Osteocyte (in vitro differentiated cells): ENCODE measurements around the gene ALDH1A1. TPM values are rescaled to one million over a fixed set of nuclear protein-coding genes. Genes with fewer than 3 reads are reported as not detected.
A peak's percentile ranks its signal among the peaks of the same experiment; 100 is the strongest.

Experiments used
- DNase-seq: peaks from one replicate; pipeline ENCODE4 v3.0.0; 2021; ENCODE audit warnings: mixed read lengths; ENCODE audit not compliant: unreplicated experiment; ENCODE audit errors: extremely low spot score
- H3K27ac Mint-ChIP-seq: one replicate; pipeline ENCODE4 v1.8.0; 2021; ENCODE audit warnings: mild to moderate bottlenecking, mixed read lengths; ENCODE audit not compliant: unreplicated experiment
- H3K27me3 Mint-ChIP-seq: one replicate; pipeline ENCODE4 v1.8.0; 2021; ENCODE audit warnings: mixed read lengths; ENCODE audit not compliant: unreplicated experiment
- H3K36me3 Mint-ChIP-seq: one replicate; pipeline ENCODE4 v1.8.0; 2021; ENCODE audit warnings: mixed read lengths; ENCODE audit not compliant: unreplicated experiment
- H3K4me1 Mint-ChIP-seq: one replicate; pipeline ENCODE4 v1.8.0; 2021; ENCODE audit warnings: mixed read lengths; ENCODE audit not compliant: unreplicated experiment
- H3K4me3 Mint-ChIP-seq: one replicate; pipeline ENCODE4 v1.8.0; 2021; ENCODE audit warnings: mild to moderate bottlenecking, moderate library complexity, mixed read lengths; ENCODE audit not compliant: unreplicated experiment
- H3K9me3 Mint-ChIP-seq: one replicate; pipeline ENCODE4 v1.8.0; 2021; ENCODE audit warnings: mixed read lengths; ENCODE audit not compliant: unreplicated experiment
- total RNA-seq: library from RNA; stranded (reverse); gene quantifications from 2 replicates; pipeline ENCODE4 v1.2.1, GENCODE V29; 2021
- TF ChIP-seq, protein P1 (sequence below): fragments of 200-600 bp; sonication (generic); IDR thresholded peaks from 2 replicates; pipeline ENCODE4 v1.5.0; 2021; ENCODE audit warnings: antibody characterized with exemption, mild to moderate bottlenecking, moderate library complexity

The ALDH1A1 gene
- total RNA-seq, 1 donor from 2014 or later = not detected

DNA sequence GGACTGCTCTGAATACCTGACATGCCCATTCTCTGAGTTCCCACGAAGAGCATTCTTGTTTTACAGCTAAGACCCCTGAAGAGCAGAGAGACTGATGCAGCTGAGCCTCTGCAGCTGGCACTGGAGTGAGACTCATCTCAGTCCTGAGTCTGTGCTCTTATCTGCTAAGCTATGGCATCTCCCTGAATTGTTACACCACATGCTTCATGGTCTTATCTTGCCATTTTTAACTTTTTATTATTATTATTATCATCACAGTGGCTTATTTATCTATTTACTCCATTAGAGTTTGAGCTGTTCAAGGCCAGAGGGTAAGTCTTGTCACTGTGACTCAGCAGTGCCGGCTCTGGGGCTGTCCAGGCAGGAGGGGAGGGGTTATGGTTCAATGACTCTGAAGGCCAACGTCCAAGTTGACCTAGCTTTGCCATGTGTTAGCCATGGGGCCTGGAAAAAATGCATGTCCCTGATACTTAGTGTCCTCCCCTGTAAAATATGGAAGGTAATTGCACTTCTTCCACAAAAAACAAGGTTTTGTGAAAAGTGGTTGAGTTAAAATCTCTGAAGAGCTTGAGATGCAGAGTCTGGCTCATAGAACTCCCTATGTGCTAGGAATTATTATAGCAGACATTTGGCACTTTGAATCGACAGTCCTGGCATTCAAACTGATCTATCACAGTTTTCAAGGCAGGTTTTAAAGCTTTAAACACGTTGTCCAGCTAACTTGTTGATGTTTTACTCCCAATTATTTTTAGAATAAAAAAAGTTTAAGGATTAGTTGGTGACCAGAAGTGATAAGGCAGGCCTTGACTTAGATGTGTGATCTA, 94.6 kb downstream of the ALDH1A1 start:
- TF ChIP-seq, protein P1, sequence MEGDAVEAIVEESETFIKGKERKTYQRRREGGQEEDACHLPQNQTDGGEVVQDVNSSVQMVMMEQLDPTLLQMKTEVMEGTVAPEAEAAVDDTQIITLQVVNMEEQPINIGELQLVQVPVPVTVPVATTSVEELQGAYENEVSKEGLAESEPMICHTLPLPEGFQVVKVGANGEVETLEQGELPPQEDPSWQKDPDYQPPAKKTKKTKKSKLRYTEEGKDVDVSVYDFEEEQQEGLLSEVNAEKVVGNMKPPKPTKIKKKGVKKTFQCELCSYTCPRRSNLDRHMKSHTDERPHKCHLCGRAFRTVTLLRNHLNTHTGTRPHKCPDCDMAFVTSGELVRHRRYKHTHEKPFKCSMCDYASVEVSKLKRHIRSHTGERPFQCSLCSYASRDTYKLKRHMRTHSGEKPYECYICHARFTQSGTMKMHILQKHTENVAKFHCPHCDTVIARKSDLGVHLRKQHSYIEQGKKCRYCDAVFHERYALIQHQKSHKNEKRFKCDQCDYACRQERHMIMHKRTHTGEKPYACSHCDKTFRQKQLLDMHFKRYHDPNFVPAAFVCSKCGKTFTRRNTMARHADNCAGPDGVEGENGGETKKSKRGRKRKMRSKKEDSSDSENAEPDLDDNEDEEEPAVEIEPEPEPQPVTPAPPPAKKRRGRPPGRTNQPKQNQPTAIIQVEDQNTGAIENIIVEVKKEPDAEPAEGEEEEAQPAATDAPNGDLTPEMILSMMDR = no peak
- DNase-seq = no peak
- Mint-ChIP-seq H3K4me3 (no peak overlapping the region), H3K36me3 (no peaks in the 10 kb centered on the region), H3K4me1 (no peaks in the 10 kb centered on the region), H3K27ac (no peak overlapping the region), H3K9me3 (no peaks in the 10 kb centered on the region), H3K27me3 (peaks cover 11% of the 10 kb centered on the region)

DNA sequence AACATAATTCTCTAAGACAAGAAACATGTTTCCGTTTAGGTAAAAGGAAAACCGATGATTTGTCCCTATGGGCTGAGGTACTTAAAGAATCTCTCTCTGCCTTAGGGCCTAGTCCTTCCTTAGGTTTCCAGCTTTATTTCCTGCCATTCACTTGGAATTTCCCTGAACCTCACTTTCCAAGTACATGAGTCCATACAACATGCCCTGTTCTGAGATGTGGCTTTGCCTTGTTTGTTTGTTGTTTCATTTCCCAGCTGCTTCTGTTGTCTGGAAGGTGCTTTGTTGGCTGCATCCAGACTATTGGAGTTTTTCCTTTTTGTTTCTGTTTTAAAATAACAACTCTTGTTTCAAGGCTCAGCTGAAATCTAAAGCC, 95.2 kb downstream of the ALDH1A1 start:
- TF ChIP-seq, protein P1 = no peak
- no peak for DNase-seq
- no peak overlapping the region for H3K27ac Mint-ChIP-seq
- H3K27me3 Mint-ChIP-seq = peaks cover 8% of the 10 kb centered on the region
- no peak overlapping the region for H3K4me3 Mint-ChIP-seq
- H3K4me1 Mint-ChIP-seq = no peaks in the 10 kb centered on the region
- H3K9me3 Mint-ChIP-seq = no peaks in the 10 kb centered on the region
- H3K36me3 Mint-ChIP-seq = no peaks in the 10 kb centered on the region

DNA sequence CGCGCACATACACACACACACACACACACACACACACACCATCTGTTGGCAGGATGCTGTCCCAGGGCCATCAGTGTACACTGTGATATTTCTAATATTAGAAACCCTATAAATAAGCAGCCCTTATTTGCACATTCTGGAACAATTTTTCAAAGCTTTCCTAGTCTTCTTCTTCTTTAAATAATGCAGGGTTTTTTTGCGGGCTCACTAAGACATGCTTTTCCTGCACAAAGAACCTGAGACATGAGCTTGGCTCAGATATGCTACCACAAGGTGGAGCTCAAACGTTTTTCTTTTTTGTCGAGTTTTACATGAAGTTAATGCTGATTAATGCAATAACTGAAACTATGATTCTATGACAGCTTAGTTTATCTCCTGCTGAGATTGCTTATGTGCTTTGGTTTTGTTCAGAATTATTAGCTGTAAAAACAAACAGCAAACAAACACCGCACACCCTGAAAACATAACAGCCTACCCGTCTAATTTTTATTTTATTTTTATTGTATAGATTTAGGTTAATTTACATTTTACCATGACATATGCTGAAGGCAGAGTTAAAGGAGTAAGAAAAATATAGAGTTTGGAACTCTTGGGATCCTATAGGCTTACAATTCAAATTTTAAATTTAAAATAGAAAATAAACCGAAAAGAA, 95.8 kb downstream of the ALDH1A1 start:
- Mint-ChIP-seq H3K36me3 (no peaks in the 10 kb centered on the region), H3K27me3 (peaks cover 6% of the 10 kb centered on the region), H3K4me1 (no peaks in the 10 kb centered on the region), H3K4me3 (no peak overlapping the region), H3K27ac (no peak overlapping the region), H3K9me3 (no peaks in the 10 kb centered on the region)
- no peak for DNase-seq
- TF ChIP-seq, protein P1 = peak; percentile 73

DNA sequence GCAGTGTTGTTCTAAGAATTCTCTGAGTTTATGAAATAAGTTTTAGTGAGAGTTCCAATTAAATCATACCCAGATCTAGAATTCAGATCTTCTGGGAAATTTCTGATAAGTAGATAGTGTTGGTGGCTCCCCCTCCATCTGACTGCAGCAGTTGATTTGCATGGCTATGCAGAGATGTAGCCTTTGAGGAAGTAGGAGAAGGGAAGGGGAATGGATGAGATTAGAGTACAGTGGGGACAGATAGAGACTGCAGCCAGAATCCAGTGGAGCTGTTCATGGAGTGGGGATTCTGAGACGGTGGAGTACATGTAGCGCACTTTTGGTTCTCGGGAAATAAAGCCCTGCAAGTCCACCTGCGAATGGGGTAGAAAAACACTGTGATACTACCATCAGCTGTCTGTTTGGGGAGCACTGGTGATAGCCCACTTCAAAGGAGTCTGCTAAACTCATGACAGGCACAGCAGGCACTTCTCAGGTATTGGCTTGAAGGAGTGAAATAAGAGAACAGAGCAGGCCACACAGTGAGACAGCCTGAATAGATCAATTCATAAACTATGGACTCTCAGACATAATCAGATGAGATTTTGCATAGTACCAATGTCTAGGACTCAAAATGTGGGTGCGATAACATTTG, 96.8 kb downstream of the ALDH1A1 start:
- Mint-ChIP-seq H3K4me1 (no peaks in the 10 kb centered on the region), H3K4me3 (no peak overlapping the region), H3K36me3 (no peaks in the 10 kb centered on the region), H3K27ac (no peak overlapping the region), H3K9me3 (no peaks in the 10 kb centered on the region), H3K27me3 (peaks cover 2% of the 10 kb centered on the region)
- no peak for DNase-seq
- TF ChIP-seq, protein P1 = no peak

DNA sequence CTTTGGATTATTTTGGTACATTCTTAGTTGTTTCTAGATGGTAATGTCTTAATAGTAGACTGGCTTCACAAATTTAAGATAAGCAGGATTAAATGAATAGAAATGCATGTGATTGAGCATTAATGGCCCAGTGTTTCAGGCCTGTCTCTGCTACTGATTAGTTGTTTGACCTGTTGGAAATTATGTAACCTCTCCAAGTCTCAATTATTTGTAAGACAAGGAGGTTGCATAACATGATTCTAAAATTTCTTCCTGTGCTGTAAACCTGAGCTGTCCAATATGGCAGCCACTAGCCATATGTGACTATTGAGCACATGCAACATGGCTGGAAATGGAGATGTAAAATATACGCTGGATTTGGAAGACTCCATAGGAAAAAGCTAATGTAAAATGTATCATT, 97.5 kb downstream of the ALDH1A1 start:
- TF ChIP-seq, protein P1 = no peak
- no peak overlapping the region for H3K4me3 Mint-ChIP-seq
- no peaks in the 10 kb centered on the region for H3K4me1 Mint-ChIP-seq
- no peaks in the 10 kb centered on the region for H3K9me3 Mint-ChIP-seq
- no peaks in the 10 kb centered on the region for H3K36me3 Mint-ChIP-seq
- peaks cover 2% of the 10 kb centered on the region for H3K27me3 Mint-ChIP-seq
- no peak overlapping the region for H3K27ac Mint-ChIP-seq
- DNase-seq = no peak
